Measurements from ENCODE around the gene TMEM35A. TPM values are rescaled to one million over a fixed set of nuclear protein-coding genes. Genes with fewer than 3 reads are reported as not detected.

TMEM35A gene
- total and polyA plus RNA-seq, 4 donors: 0.02 to 0.08 TPM; not detected in 2

DNA sequence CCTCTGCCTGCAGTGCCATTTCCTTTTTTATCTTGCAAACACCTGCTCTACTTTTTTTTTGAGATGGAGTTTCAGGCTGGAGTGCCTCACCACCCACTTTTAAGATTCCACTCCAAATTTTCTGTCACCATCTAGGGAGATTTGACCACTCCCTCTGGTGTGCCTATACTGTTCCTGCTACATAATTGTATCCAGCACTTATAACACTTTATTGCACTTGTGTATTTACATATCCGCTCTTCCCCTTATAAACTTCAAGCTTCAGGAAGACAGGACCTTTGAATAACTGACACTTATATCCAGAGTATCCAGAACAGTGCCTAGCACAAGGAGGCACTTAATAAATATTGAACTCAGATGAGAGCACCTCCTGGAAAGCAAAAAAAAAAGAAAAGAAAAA, 13.1 kb downstream of the TMEM35A start:
- H3K4me3 ChIP-seq (ENCODE audit: low read depth in 1 of 3, low read length in 3 of 3): no peak overlapping the region
- TF ChIP-seq, protein P1, sequence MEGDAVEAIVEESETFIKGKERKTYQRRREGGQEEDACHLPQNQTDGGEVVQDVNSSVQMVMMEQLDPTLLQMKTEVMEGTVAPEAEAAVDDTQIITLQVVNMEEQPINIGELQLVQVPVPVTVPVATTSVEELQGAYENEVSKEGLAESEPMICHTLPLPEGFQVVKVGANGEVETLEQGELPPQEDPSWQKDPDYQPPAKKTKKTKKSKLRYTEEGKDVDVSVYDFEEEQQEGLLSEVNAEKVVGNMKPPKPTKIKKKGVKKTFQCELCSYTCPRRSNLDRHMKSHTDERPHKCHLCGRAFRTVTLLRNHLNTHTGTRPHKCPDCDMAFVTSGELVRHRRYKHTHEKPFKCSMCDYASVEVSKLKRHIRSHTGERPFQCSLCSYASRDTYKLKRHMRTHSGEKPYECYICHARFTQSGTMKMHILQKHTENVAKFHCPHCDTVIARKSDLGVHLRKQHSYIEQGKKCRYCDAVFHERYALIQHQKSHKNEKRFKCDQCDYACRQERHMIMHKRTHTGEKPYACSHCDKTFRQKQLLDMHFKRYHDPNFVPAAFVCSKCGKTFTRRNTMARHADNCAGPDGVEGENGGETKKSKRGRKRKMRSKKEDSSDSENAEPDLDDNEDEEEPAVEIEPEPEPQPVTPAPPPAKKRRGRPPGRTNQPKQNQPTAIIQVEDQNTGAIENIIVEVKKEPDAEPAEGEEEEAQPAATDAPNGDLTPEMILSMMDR (IDR thresholded peaks at IDR 0.05; ENCODE audit: low read depth, low read length, missing input control): no peak
- TF ChIP-seq FOXA1 (IDR thresholded peaks at IDR 0.05) (no peak), YY1 (IDR thresholded peaks at IDR 0.05) (no peak), RXRA (IDR thresholded peaks at IDR 0.05) (no peak), RAD21 (IDR thresholded peaks at IDR 0.05) (no peak), FOXA2 (IDR thresholded peaks at IDR 0.05) (no peak), EGR1 (IDR thresholded peaks at IDR 0.05; ENCODE audit: low read depth in 2 of 2) (no peak), SP1 (IDR thresholded peaks at IDR 0.05) (no peak), GABPA (IDR thresholded peaks at IDR 0.05 in 1 of 2, conservative IDR thresholded peaks at IDR 0.05 in 1 of 2) (no peak), HNF4A (conservative IDR thresholded peaks at IDR 0.05) (no peak), JUND (IDR thresholded peaks at IDR 0.05) (no peak), NR2F2 (IDR thresholded peaks at IDR 0.05) (no peak), TAF1 (conservative IDR thresholded peaks at IDR 0.05) (no peak), HNF4G (IDR thresholded peaks at IDR 0.05) (no peak)
- TF ChIP-seq, protein P2, sequence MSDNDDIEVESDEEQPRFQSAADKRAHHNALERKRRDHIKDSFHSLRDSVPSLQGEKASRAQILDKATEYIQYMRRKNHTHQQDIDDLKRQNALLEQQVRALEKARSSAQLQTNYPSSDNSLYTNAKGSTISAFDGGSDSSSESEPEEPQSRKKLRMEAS (IDR thresholded peaks at IDR 0.05): no peak
- TF ChIP-seq, protein P3, sequence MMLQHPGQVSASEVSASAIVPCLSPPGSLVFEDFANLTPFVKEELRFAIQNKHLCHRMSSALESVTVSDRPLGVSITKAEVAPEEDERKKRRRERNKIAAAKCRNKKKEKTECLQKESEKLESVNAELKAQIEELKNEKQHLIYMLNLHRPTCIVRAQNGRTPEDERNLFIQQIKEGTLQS (IDR thresholded peaks at IDR 0.05): no peak
- TF ChIP-seq, protein P4, sequence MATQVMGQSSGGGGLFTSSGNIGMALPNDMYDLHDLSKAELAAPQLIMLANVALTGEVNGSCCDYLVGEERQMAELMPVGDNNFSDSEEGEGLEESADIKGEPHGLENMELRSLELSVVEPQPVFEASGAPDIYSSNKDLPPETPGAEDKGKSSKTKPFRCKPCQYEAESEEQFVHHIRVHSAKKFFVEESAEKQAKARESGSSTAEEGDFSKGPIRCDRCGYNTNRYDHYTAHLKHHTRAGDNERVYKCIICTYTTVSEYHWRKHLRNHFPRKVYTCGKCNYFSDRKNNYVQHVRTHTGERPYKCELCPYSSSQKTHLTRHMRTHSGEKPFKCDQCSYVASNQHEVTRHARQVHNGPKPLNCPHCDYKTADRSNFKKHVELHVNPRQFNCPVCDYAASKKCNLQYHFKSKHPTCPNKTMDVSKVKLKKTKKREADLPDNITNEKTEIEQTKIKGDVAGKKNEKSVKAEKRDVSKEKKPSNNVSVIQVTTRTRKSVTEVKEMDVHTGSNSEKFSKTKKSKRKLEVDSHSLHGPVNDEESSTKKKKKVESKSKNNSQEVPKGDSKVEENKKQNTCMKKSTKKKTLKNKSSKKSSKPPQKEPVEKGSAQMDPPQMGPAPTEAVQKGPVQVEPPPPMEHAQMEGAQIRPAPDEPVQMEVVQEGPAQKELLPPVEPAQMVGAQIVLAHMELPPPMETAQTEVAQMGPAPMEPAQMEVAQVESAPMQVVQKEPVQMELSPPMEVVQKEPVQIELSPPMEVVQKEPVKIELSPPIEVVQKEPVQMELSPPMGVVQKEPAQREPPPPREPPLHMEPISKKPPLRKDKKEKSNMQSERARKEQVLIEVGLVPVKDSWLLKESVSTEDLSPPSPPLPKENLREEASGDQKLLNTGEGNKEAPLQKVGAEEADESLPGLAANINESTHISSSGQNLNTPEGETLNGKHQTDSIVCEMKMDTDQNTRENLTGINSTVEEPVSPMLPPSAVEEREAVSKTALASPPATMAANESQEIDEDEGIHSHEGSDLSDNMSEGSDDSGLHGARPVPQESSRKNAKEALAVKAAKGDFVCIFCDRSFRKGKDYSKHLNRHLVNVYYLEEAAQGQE (IDR thresholded peaks at IDR 0.05): no peak
- TF ChIP-seq, protein P5, sequence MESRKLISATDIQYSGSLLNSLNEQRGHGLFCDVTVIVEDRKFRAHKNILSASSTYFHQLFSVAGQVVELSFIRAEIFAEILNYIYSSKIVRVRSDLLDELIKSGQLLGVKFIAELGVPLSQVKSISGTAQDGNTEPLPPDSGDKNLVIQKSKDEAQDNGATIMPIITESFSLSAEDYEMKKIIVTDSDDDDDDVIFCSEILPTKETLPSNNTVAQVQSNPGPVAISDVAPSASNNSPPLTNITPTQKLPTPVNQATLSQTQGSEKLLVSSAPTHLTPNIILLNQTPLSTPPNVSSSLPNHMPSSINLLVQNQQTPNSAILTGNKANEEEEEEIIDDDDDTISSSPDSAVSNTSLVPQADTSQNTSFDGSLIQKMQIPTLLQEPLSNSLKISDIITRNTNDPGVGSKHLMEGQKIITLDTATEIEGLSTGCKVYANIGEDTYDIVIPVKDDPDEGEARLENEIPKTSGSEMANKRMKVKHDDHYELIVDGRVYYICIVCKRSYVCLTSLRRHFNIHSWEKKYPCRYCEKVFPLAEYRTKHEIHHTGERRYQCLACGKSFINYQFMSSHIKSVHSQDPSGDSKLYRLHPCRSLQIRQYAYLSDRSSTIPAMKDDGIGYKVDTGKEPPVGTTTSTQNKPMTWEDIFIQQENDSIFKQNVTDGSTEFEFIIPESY (IDR thresholded peaks at IDR 0.05): no peak
- no peaks in the 10 kb centered on the region for H3K27me3 ChIP-seq (ENCODE audit: control insufficient read depth in 4 of 4, insufficient read depth in 4 of 4, low read length in 3 of 4)
- WGBS: 93% methylated on average over 1 of the region's 1 CpG
- H3K36me3 ChIP-seq (ENCODE audit: control insufficient read depth in 4 of 4, insufficient read depth in 3 of 4, low read depth in 1 of 4, low read length in 3 of 4): no peaks in the 10 kb centered on the region
- no peaks in the 10 kb centered on the region for H3K9me3 ChIP-seq (ENCODE audit: control insufficient read depth in 4 of 4, low read length in 3 of 4)
- H3K4me1 ChIP-seq (ENCODE audit: control insufficient read depth in 4 of 4, insufficient read depth in 4 of 4, low read length in 3 of 4): no peaks in the 10 kb centered on the region
- H3K9ac ChIP-seq (ENCODE audit: low read depth in 1 of 2, low read length in 2 of 2): no peak overlapping the region
- H3K27ac ChIP-seq (ENCODE audit: low read depth in 1 of 2, low read length in 2 of 2): no peak overlapping the region
- no peak for DNase-seq (ENCODE audit: low spot score)
